ENCODE measurements around the gene MYDGF.

GRCh38 chr19:4707956-4708650 lies 38.0 kb upstream of the MYDGF start:
- TF ChIP-seq CTCF (IDR thresholded peaks at IDR 0.05; ENCODE audit: low read length) (no peak), EZH2 (IDR thresholded peaks at IDR 0.05; ENCODE audit: borderline replicate concordance, low read length) (no peak)

All from OCI-LY1 (cell line).